ENCODE data around the gene MMEL1.
A peak's percentile ranks its signal among the peaks of the same experiment; 100 is the strongest.
"Not testable (repeated sequence)": the region's sequence is repeated elsewhere in the genome, so short reads cannot be mapped to it uniquely, and the experiment has no call there.

MMEL1 gene

DNA sequence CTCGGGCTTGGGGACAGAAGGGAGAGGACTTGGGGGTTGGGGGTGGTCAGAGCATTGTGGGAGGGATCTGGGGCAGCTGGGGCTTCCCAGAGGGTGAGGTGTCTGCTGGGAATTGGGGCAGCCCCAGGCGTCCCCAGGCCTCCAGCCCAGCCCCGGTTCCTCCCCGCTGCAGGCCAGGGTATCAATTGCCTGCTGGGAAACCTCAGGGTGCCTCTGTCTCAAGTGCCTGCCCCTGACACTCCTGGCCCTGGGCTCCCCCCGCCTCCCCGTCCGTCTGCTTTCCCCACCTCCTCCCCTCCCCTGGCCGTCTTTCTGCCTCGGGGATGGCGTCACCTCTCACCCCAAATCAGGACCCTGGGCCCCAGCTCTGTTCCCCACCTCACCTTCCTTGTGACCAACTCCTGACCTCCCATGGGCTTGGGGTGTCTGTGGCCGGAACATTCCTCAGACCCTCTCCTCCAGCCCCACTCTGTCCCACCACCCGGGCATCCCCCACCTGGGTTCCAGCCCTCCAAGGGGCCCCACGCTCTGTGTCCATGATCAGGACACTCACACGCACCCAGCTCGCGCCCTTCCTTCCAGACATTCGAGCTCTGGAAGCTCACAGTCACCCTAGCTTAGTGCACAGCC is 64.5 kb downstream of the MMEL1 start:
- DNase-seq = not testable (repeated sequence)

DNA sequence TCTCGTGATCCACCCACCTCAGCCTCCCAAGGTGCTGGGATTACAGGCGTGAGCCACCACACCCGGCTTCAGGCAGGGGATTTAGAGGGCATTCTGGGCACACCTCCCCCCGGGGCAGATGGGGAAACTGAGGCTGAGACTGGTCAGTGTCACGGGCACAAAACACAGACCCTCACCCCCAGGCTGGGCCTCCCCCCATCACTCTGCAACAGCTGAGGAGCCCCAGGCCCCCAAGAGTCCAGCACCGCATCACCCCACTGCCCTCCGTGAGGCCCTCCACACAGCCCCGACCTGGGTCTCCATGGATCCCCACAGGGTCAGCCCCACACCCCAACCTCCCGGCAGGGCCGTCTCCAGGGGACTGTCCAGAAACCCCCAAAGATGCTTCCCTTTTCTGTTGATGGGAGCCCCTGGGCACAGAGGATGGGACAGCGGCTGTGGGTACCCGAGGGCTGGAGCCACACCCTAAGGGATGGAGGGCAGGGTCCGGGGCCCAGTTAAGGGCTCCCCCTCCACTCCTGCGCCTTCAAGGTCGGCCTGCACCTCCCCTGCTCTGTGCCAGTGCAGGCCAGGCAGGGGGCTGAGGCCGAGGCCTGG is 65.6 kb downstream of the MMEL1 start:
- no peak for DNase-seq

GRCh38 chr1:2566101-2567045 is 66.4 kb downstream of the MMEL1 start:
- no peak for DNase-seq

DNA sequence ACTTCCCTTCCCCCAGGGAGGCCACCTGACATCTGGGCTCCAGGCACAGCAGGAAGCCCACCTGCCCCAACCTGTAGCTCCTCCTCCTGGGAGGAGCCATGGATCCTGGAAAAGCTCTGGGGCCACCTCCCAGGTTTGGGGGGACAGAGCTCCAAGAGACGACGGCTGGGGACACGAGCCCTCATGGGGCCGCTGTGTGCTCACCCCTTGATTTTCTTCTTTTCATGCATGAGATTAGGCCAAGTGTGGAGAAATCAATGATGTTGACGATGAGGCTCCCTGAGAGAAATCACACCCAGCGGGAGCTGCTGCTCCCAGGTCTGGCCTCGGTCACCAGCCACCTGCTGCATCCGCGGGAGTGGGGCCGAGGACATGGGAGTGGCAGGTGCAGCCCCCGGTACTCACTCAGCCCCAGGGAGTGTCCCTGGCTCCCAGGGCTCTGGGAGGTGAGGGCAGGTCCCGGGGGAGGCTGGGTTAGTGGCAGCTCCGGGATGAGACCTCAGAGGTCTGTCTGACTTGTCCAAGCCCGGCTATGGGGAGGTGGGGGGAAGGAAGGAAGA is 67.9 kb downstream of the MMEL1 start:
- DNase-seq = no peak

- no peak for DNase-seq
Measured at GRCh38 chr1:2564006-2564814, 68.6 kb downstream of the MMEL1 start.

DNA sequence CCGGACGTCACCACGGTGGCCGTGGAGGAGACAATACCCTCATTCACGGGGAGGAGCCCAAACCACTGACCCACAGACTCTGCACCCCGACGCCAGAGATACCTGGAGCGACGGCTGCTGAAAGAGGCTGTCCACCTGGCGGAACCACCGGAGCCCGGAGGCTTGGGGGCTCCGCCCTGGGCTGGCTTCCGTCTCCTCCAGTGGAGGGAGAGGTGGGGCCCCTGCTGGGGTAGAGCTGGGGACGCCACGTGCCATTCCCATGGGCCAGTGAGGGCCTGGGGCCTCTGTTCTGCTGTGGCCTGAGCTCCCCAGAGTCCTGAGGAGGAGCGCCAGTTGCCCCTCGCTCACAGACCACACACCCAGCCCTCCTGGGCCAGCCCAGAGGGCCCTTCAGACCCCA is 69.6 kb downstream of the MMEL1 start:
- DNase-seq = no peak

- DNase-seq = no peak
Measured at GRCh38 chr1:2561898-2562895, 70.6 kb downstream of the MMEL1 start.

DNA sequence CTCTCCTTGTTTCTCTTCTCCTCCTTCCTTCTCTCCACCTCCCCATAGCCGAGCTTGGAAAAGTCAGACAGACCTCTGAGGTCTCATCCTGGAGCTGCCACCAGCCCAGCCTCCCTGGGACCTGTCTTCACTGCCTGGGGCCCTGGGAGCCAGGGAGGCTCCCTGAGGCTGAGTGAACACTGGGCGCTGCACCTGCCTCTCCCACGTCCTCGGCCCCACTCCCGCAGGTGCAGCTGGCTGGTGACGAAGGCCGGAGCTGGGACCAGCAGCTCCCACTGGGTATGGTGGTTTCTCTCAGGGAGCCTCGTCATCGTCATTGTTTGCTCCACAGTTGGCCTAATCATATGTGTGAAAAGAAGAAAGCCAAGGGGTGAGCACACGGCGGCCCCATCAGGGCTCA is 71.4 kb downstream of the MMEL1 start:
- no peak for DNase-seq

DNA sequence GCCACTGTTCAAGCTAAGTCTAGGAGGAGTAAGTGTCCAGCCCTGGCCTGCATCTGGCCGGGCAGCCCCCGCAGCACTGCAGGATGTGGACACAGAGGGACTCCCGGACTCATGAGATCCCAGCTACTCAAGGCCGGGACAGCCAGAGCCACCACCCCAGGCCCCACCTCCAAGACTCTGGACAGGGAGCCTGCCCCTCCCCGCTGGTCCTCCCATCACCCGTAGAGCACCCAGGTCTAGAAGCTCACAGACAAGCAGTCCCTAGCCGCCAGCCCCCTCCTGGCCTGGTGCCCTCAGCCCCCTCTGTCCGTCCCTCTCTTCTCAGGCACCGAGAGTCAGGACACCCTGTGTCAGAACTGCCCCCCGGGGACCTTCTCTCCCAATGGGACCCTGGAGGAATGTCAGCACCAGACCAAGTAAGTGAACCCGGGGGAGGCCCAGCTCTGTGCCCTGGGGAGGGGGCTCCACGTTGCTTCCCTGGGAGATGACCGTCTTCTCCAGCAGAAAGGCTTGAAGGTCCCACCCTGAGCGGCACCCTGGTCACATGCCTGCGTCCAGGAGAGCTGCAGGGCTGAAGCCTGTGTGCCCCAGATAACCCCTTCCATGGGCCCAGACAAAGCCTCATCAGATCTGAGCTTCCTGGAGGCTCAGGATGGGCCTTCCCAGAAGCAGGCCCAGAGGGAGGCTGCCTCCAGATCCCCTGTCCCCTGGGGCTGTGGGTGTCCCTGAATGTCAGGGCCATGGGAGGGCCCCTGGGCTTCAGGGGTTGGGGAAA is 72.3 kb downstream of the MMEL1 start:
- DNase-seq = peak; percentile 69

GRCh38 chr1:2559509-2560298 is 73.1 kb downstream of the MMEL1 start:
- no peak for DNase-seq

DNA sequence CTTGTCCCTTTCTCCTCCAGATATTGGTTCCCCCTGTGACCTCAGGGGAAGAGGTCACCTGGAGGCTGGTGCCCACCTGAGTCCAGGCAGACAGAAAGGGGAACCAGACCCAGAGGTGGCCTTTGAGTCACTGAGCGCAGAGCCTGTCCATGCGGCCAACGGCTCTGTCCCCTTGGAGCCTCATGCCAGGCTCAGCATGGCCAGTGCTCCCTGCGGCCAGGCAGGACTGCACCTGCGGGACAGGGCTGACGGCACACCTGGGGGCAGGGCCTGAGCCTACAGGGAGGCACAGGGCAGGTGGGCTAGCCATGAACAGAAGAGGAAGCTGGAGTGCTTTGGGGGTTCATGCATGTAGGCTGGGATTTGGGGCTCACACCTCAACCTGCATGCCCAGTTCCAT is 74.0 kb downstream of the MMEL1 start:
- no peak for DNase-seq

DNA sequence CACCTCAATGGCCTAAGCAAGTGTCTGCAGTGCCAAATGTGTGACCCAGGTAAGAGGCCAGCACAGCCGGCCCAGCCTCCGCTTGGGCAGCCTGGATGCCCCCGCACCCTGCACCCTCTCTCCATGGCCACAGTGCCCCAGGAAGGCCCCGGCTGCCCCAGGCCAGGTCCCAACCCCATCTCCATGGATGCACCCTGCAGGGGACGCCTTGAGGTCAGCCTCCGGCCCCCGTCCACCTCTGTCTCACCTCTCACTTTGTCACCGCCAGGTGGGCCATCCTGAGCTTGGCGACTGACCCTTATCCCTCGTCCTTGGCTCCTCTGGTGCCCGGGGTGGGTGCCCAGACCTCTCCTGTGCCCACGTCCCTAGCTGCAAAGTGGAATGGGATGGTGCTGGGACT is 74.4 kb downstream of the MMEL1 start:
- DNase-seq = no peak

DNA sequence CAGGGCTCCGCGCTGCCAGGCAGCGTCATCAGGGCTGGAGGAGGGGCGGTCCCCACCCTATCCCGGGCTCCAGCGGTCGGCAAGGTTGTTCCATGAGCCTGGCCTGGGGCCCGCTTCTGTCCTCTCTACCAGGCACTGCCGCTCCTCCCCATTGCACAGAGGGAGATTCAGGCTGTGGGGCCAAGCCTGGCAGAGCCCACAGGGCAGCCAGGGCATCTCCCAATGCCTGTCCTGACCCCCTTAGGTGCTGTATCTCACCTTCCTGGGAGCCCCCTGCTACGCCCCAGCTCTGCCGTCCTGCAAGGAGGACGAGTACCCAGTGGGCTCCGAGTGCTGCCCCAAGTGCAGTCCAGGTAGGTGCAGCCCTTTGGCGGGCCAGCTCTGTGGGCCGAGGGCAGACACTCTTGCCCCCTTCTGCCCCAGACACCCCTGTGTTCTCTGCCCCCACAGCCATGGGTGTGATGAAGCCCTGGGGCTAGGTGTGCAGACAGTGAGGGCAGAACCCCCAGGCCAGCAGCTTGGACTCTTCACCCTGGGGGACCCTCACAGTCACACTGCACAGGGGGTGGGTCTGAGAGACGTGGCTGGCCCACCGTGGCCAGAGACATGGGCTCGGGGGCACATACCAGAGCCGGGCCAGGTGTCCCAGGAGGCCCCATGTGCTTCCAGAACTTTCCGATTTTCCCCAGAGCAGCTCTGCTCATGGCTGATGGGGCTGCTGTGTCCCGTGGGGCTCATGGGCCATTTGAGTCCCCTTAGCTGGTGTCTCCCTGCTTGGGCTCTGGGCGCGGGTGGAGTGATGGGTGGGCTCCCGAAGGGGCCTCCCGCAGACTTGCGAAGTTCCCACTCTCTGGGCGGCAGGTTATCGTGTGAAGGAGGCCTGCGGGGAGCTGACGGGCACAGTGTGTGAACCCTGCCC is 75.1 kb downstream of the MMEL1 start:
- no peak for DNase-seq

DNA sequence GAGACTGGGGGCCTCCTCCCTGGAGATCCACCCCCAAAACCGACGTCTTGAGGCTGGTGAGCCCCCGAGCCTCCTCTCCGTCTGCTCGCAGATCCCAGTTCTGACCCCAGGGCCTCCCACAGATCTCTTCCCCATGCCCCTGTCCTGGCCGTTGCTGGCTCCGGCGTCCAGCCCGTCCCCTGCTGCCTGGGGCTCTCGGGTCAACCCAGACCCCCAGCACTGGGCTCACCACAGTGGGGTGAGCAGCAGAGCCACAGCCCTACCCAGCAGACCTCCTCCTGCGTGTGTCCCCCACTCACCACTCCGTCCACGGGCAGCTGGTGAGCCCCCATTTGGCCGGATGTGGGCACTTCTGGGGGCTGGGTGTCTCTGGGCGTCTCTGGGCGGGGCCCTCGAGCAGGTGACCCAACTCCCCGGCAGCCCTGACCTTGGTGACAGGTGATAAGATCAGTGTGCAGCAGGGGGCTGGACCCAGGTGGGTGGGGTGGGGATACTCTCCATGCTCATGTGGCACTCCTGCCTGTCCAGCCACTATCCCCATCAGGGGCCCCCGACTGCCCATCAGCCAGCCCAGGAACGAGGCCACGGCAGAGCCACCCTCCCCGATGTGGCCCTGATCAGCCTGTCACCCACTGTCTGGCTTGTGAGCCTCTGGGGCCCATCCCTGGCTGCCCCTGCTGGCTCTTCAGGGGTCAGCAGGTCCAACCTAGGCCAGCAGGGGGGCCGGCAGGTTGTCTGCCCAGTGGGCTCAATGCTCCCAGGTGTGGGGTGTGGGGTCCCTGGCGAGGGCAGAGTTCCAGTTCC is 75.9 kb downstream of the MMEL1 start:
- DNase-seq = peak; percentile 50

GRCh38 chr1:2556277-2556677 is 76.5 kb downstream of the MMEL1 start, which contains the start of gene TNFRSF14:
TNFRSF14 (plus strand) TSS chr1:2556371; CDS start chr1:2556665, 294 bp downstream.
- peak; percentile 64 for DNase-seq

DNA sequence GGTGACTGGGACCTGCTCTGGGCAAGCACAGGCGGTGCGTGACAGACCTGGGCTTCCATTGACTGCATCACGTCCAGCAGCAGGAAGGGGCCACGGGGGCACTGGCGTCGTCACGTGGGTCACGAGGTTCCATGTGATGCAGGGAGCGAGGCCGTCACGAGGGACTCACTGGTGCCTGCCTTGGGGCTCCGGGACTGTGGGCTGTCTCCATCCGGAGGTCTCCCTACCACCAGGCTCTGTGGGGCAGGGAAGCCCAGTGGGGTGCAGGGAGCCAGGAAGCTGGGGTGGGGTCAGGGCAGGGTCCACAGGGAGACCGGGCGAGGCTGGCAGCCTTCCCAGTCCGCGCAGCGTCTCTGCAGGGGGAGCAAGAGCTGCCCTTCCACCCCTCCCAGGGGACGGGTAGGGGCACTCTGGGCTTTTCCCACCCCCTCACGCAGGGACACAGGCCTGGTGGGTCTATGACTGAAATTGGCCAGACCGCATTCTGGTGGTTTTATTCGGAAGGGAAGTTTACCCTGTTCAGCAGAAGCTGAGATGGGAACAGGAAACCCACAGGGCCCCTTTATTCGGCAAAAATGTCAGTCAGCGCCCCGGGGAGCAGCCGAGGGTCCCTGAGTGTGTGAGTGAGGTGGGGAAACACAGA is 77.1 kb downstream of the MMEL1 start:
- DNase-seq = peak; percentile 71

Data from hematopoietic multipotent progenitor cell treated with erythropoietin and hydrocortisone succinate and interleukin-3 and kit ligand, for 8 days (in vitro differentiated cells).